IMR-90 (cell line): ENCODE data around the gene PHKB. TPM values are rescaled to one million over a fixed set of nuclear protein-coding genes. Genes with fewer than 3 reads are reported as not detected.

Source experiments
- ATAC-seq: fragments of 200-7000 bp; cut with Tn5 transposase; 2 replicates; pipeline ENCODE4 v1.9.1; 2020; ENCODE audit warnings: low read depth, mild to moderate bottlenecking, moderate library complexity
- BruUV-seq: library from RNA; stranded (reverse); fragments of 400-500 nt; replicated peaks from 2 replicates; lab custom pipeline; 2021; lab: Mats Ljungman, UMichigan
- CTCF ChIA-PET: fragments of 300-600 bp; formaldehyde crosslinking; extraction: SDS; loops from one replicate; lab custom pipeline; 2021; ENCODE audit warnings: antibody characterized with exemption; lab: Yijun Ruan, JAX
- POLR2A ChIA-PET: fragments of 300-600 bp; sonication (Branson Sonifier 250); formaldehyde crosslinking; loops from one replicate; lab custom pipeline; 2022; ENCODE audit warnings: antibody characterized with exemption; ENCODE audit not compliant: unreplicated experiment; lab: Charles Lee
- DNase-seq: peaks from one replicate; pipeline ENCODE4 v3.0.0; 2013
- H2AFZ ChIP-seq: replicated peaks from 2 replicates; pipeline ENCODE3; 2013; ENCODE audit warnings: low read length, mild to moderate bottlenecking; ENCODE audit not compliant: poor library complexity
- H2AK5ac ChIP-seq: 2 replicates; pipeline ENCODE4 v1.6.1; 2013; ENCODE audit warnings: low read depth, low read length, inconsistent platforms
- H2AK9ac ChIP-seq: replicated peaks from 2 replicates; pipeline ENCODE3; 2013; ENCODE audit warnings: mild to moderate bottlenecking, low read depth, low read length, moderate library complexity; ENCODE audit not compliant: poor library complexity
- H2BK120ac ChIP-seq: 2 replicates; pipeline ENCODE4 v1.6.1; 2013; ENCODE audit warnings: low read depth, low read length, inconsistent platforms
- H2BK15ac ChIP-seq: 3 replicates; pipeline ENCODE4 v1.6.1; 2013; ENCODE audit warnings: low read depth, low read length, inconsistent platforms
- H2BK20ac ChIP-seq: 2 replicates; pipeline ENCODE4 v1.6.1; 2013; ENCODE audit warnings: low read depth, mild to moderate bottlenecking, inconsistent platforms, low read length, moderate library complexity
- H2BK5ac ChIP-seq: 2 replicates; pipeline ENCODE4 v1.6.1; 2013; ENCODE audit warnings: mild to moderate bottlenecking, low read depth, low read length, inconsistent platforms; ENCODE audit not compliant: poor library complexity, severe bottlenecking
- H3K14ac ChIP-seq: replicated peaks from 2 replicates; pipeline ENCODE4 v1.6.1; 2013; ENCODE audit warnings: low read depth, low read length, inconsistent platforms
- H3K18ac ChIP-seq: 2 replicates; pipeline ENCODE4 v1.6.1; 2013; ENCODE audit warnings: low read depth, low read length, control low read depth
- H3K23ac ChIP-seq: 2 replicates; pipeline ENCODE4 v1.6.1; 2013; ENCODE audit warnings: low read depth, low read length, inconsistent platforms
- H3K27ac ChIP-seq: 2 replicates; pipeline ENCODE4 v1.5.1; 2013; ENCODE audit warnings: mild to moderate bottlenecking, control low read depth, low read length; ENCODE audit not compliant: insufficient read depth
- H3K27me3 ChIP-seq: 2 replicates; pipeline ENCODE4 v1.6.1; 2013; ENCODE audit warnings: low read length; ENCODE audit not compliant: control insufficient read depth, insufficient read depth
- H3K36me3 ChIP-seq: 2 replicates; pipeline ENCODE4 v1.6.1; 2013; ENCODE audit warnings: low read length, mixed read lengths; ENCODE audit not compliant: control insufficient read depth, insufficient read depth
- H3K4ac ChIP-seq: 2 replicates; pipeline ENCODE4 v1.6.1; 2013; ENCODE audit warnings: low read depth, low read length, inconsistent platforms
- H3K4me1 ChIP-seq: 2 replicates; pipeline ENCODE4 v1.6.1; 2013; ENCODE audit warnings: low read length, mixed read lengths; ENCODE audit not compliant: control insufficient read depth, insufficient read depth
- H3K4me2 ChIP-seq: 2 replicates; pipeline ENCODE4 v1.6.1; 2013; ENCODE audit warnings: low read depth, mild to moderate bottlenecking, control low read depth, low read length, moderate library complexity
- H3K4me3 ChIP-seq: 2 replicates; pipeline ENCODE4 v1.5.1; 2013; ENCODE audit warnings: low read depth, mild to moderate bottlenecking, control low read depth, low read length, moderate library complexity; ENCODE audit not compliant: insufficient read depth
- H3K56ac ChIP-seq: 2 replicates; pipeline ENCODE4 v1.6.1; 2013; ENCODE audit warnings: low read length, inconsistent platforms; ENCODE audit not compliant: insufficient read depth; ENCODE audit errors: extremely low read depth
- H3K79me1 ChIP-seq, 2 experiments: 2 replicates each; pipeline ENCODE4 v1.6.1; 2013; ENCODE audit warnings: low read length in 2 of 2, inconsistent platforms in 1 of 2, low read depth in 1 of 2
- H3K9ac ChIP-seq: 2 replicates; pipeline ENCODE4 v1.6.1; 2013; ENCODE audit warnings: low read depth, low read length, control low read depth
- H3K9me1 ChIP-seq: 2 replicates; pipeline ENCODE4 v1.6.1; 2013; ENCODE audit warnings: low read length, inconsistent platforms; ENCODE audit not compliant: insufficient read depth
- H3K9me3 ChIP-seq: 2 replicates; pipeline ENCODE4 v1.6.1; 2013; ENCODE audit warnings: low read length; ENCODE audit not compliant: control insufficient read depth, insufficient read depth
- H4K20me1 ChIP-seq: 2 replicates; pipeline ENCODE4 v1.6.1; 2013; ENCODE audit warnings: low read length, inconsistent platforms; ENCODE audit not compliant: insufficient read depth
- H4K5ac ChIP-seq: 2 replicates; pipeline ENCODE4 v1.6.1; 2013; ENCODE audit warnings: mild to moderate bottlenecking, low read depth, low read length, control low read depth
- H4K8ac ChIP-seq, 2 experiments: 2 replicates each; pipeline ENCODE4 v1.6.1; 2013; ENCODE audit warnings: low read depth in 2 of 2, low read length in 2 of 2, control low read depth in 1 of 2, inconsistent platforms in 1 of 2
- H4K91ac ChIP-seq: 2 replicates; pipeline ENCODE4 v1.6.1; 2013; ENCODE audit warnings: low read depth, low read length, inconsistent platforms; ENCODE audit not compliant: insufficient read depth
- CHD1 ChIP-seq: IDR thresholded peaks from 2 replicates; pipeline ENCODE4 v1.6.1; 2012; ENCODE audit warnings: low read depth, low read length, improper control_type of control experiment
- MAFK ChIP-seq: IDR thresholded peaks from 2 replicates; pipeline ENCODE4 v1.6.1; 2012; ENCODE audit warnings: low read depth, low read length, improper control_type of control experiment
- NFE2L2 ChIP-seq: fragments of 150-350 bp; IDR thresholded peaks from 2 replicates; pipeline ENCODE4 v1.6.1; 2016; ENCODE audit warnings: low read depth, mild to moderate bottlenecking, low read length
- RAD21 ChIP-seq: IDR thresholded peaks from 2 replicates; pipeline ENCODE4 v1.6.1; 2012; ENCODE audit warnings: low read length, improper control_type of control experiment
- SMC3 ChIP-seq: fragments of 150-350 bp; IDR thresholded peaks from 2 replicates; pipeline ENCODE4 v1.6.1; 2016; ENCODE audit warnings: low read depth, mild to moderate bottlenecking, antibody characterized with exemption, low read length, moderate library complexity
- WGBS, 2 experiments: methylation state at CpG; one replicate each; pipeline versions ENCODE4 v1.1.5 to v1.1.7; 2013; ENCODE audit warnings: missing lambda C conversion rate in 2 of 2; ENCODE audit not compliant: insufficient read length in 1 of 2; ENCODE audit errors: extremely low coverage in 2 of 2; 5-methylcytosine and 5-hydroxymethylcytosine counted together
- dilution Hi-C: fragments of 300-500 bp; cut with HindIII; formaldehyde crosslinking; loops from one replicate; pipeline ENCODE4 v1.14.3; 2018; ENCODE audit warnings: low sequenced_read_pairs; ENCODE audit not compliant: unreplicated experiment
- in situ Hi-C: fragments of 300-500 bp; cut with MboI; formaldehyde crosslinking; loops from 3 replicates; pipeline ENCODE4 v1.14.3; 2019; ENCODE audit warnings: low sequenced_read_pairs, inconsistent platforms, mixed read lengths
- intact Hi-C: fragments of 100-400 bp; cut with micrococcal nuclease; formaldehyde crosslinking; loops from 2 replicates; pipeline ENCODE4 v1.10.0; 2022
- polyA plus RNA-seq, 3 experiments: library from polyadenylated mRNA; depleted of rRNA; stranded (reverse); fragments of >200 nt; gene quantifications; 2 replicates each; pipeline ENCODE4 v1.2.3, GENCODE V29; 2012; ENCODE audit warnings: low replicate concordance in 1 of 3
- total RNA-seq: library from RNA; depleted of rRNA; stranded (reverse); fragments of >200 nt; gene quantifications from 2 replicates; pipeline ENCODE4 v1.2.3, GENCODE V29; 2012

The PHKB gene
- total and polyA plus RNA-seq, 2 of the 4 experiments (the other 2 are of a cell fraction): 24.2 to 58.6 TPM

DNA sequence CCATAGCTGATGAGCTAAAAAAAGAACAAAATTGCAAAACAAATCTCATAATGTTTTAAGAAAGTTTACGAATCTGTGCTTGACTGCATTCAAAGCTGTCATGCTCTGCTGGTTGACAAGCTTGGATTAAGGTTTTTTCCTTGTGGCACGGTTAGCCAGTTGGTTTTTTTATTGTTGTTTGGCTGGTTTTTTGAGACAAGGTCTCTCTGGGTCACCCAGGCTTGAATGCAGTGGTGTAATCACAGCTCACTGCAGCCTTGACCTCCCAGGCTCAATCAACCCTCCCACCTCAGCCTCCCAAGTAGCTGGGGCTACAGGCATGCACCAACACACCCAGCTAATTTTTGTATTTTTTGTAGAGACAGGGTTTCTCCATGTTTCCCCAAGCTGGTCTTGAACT is 45.7 kb downstream of the PHKB start:
- H3K18ac ChIP-seq: no peak overlapping the region
- H3K4ac ChIP-seq: no peak overlapping the region
- dilution Hi-C loops (no loop called here), intact Hi-C loops (no loop called here), in situ Hi-C loops (no loop called here)
- ChIA-PET POLR2A (no interaction called here), CTCF (interaction anchor here (0.6 to 1.8 kb wide), 3 partner anchors 9 to 365 kb away, joined by 3 to 5 read pairs (median 3); no protein-coding TSS in a partner anchor)
- ATAC-seq (no peak), DNase-seq (no peak)
- no peak overlapping the region for H3K4me2 ChIP-seq
- H2BK120ac ChIP-seq: no peak overlapping the region
- no peak overlapping the region for H4K8ac ChIP-seq
- H3K4me3 ChIP-seq: no peak overlapping the region
- H2AFZ ChIP-seq: no peak overlapping the region
- BruUV-seq: no TSS peak
- H2AK9ac ChIP-seq: no peak overlapping the region
- H3K23ac ChIP-seq: no peak overlapping the region
- WGBS, 2 experiments: no CpG with 5 or more reads among the region's 2 CpGs
- H3K9me3 ChIP-seq: no peaks in the 10 kb centered on the region
- no peak overlapping the region for H2BK15ac ChIP-seq
- no peak overlapping the region for H3K9ac ChIP-seq
- H4K91ac ChIP-seq: no peak overlapping the region
- no peak overlapping the region for H2BK5ac ChIP-seq
- no peak overlapping the region for H4K5ac ChIP-seq
- no peaks in the 10 kb centered on the region for H3K4me1 ChIP-seq
- no peaks in the 10 kb centered on the region for H4K20me1 ChIP-seq
- H3K14ac ChIP-seq: no peak overlapping the region
- H3K27me3 ChIP-seq: no peaks in the 10 kb centered on the region
- no peak overlapping the region for H3K56ac ChIP-seq
- H2BK20ac ChIP-seq: no peak overlapping the region
- no peaks in the 10 kb centered on the region for H3K9me1 ChIP-seq
- peaks cover 15% of the 10 kb centered on the region for H3K36me3 ChIP-seq
- no peak overlapping the region for H3K27ac ChIP-seq
- peaks cover 4 to 8% of the 10 kb centered on the region in 2 experiments; a peak in 1 of 4 replicates for H3K79me1 ChIP-seq
- TF ChIP-seq MAFK (no peak), SMC3 (no peak), NFE2L2 (no peak), CHD1 (no peak), RAD21 (no peak)
- H2AK5ac ChIP-seq: no peak overlapping the region
